ENCODE results near the gene CEMIP. TPM values are rescaled to one million over a fixed set of nuclear protein-coding genes. Genes with fewer than 3 reads are reported as not detected.

CEMIP gene
- total and polyA plus RNA-seq, 2 of the 4 experiments (the other 2 are of a cell fraction) = 63.8 to 78.0 TPM

GRCh38 chr15:80816936-80817335, 37.8 kb downstream of the CEMIP start:
- dilution Hi-C loops (cut with HindIII; ENCODE audit: low sequenced_read_pairs, unreplicated experiment) = no loop called here
- TF ChIP-seq CHD1 (IDR thresholded peaks at IDR 0.05; ENCODE audit: low read depth, low read length) (no peak), RAD21 (IDR thresholded peaks at IDR 0.05; ENCODE audit: low read length) (no peak), FOS (IDR thresholded peaks at IDR 0.05; ENCODE audit: low read depth, low read length) (no peak), RCOR1 (IDR thresholded peaks at IDR 0.05; ENCODE audit: insufficient replicate concordance, low read length) (no peak), MAZ (IDR thresholded peaks at IDR 0.05; ENCODE audit: borderline replicate concordance, low read depth, low read length) (no peak), NFE2L2 (IDR thresholded peaks at IDR 0.05; ENCODE audit: low read depth, low read length) (no peak)

More at GRCh38 chr15:80816936-80817335, 37.8 kb downstream of the CEMIP start:
- no peak for DNase-seq
- Histone ChIP-seq H3K9me1 (ENCODE audit: insufficient read depth, low read length) (peaks cover 4% of the 10 kb centered on the region; the same call in 1 of the 2 replicates), H2BK120ac (ENCODE audit: low read depth, low read length) (no peak overlapping the region), H2AK9ac (replicated peaks; ENCODE audit: low read depth, low read length, poor library complexity) (no peak overlapping the region), H3K9ac (ENCODE audit: low read depth, low read length) (no peak overlapping the region), H2AK5ac (ENCODE audit: low read depth, low read length) (no peak overlapping the region), H3K27me3 (ENCODE audit: control insufficient read depth, insufficient read depth, low read length) (no peaks in the 10 kb centered on the region), H4K8ac (ENCODE audit: low read depth in 2 of 2, low read length in 2 of 2) (no peak overlapping the region), H4K20me1 (ENCODE audit: insufficient read depth, low read length) (peaks cover 60% of the 10 kb centered on the region), H3K79me1 (ENCODE audit: low read depth in 1 of 2, low read length in 2 of 2) (peaks cover 0 to 22% of the 10 kb centered on the region in 2 experiments; a peak in 2 of 4 replicates), H2AFZ (replicated peaks; ENCODE audit: low read length, poor library complexity) (no peak overlapping the region), H3K4me1 (ENCODE audit: control insufficient read depth, insufficient read depth, low read length) (peaks cover 2% of the 10 kb centered on the region; the same call in 1 of the 2 replicates), H3K4me2 (ENCODE audit: low read depth, low read length) (no peak overlapping the region), H3K14ac (replicated peaks; ENCODE audit: low read depth, low read length) (no peak overlapping the region), H2BK15ac (ENCODE audit: low read depth, low read length) (no peak overlapping the region), H3K27ac (ENCODE audit: insufficient read depth, low read length) (no peak overlapping the region), H3K9me3 (ENCODE audit: control insufficient read depth, insufficient read depth, low read length) (no peaks in the 10 kb centered on the region), H3K4ac (ENCODE audit: low read depth, low read length) (no peak overlapping the region), H2BK20ac (ENCODE audit: low read depth, low read length) (no peak overlapping the region), H3K18ac (ENCODE audit: low read depth, low read length) (no peak overlapping the region), H3K4me3 (ENCODE audit: insufficient read depth, low read depth, low read length) (no peak overlapping the region), H3K56ac (ENCODE audit: extremely low read depth, insufficient read depth, low read length) (no peak overlapping the region), H3K36me3 (ENCODE audit: control insufficient read depth, insufficient read depth, low read length) (peaks cover 66% of the 10 kb centered on the region), H3K23ac (ENCODE audit: low read depth, low read length) (no peak overlapping the region), H4K91ac (ENCODE audit: insufficient read depth, low read depth, low read length) (no peak overlapping the region), H2BK5ac (ENCODE audit: low read depth, low read length, poor library complexity, severe bottlenecking) (no peak overlapping the region), H4K5ac (ENCODE audit: low read depth, low read length) (no peak overlapping the region)
- ChIA-PET POLR2A (ENCODE audit: unreplicated experiment) (no interaction called here), CTCF (no interaction called here)
- no TSS peak for BruUV-seq (replicated peaks)
- in situ Hi-C loops (cut with MboI; ENCODE audit: low sequenced_read_pairs) (no loop called here), intact Hi-C loops (cut with micrococcal nuclease) (no loop called here)
- no peak for ATAC-seq (ENCODE audit: low read depth)
- 100% methylated on average over 3 of the region's 4 CpGs; no CpG with 5 or more reads in 1 of the 2 experiments for WGBS, 2 experiments (ENCODE audit: extremely low coverage in 2 of 2, insufficient read length in 1 of 2)

Measured in IMR-90 (cell line).